GM23338 (cell line): ENCODE results near the gene TTLL5. TPM values are rescaled to one million over a fixed set of nuclear protein-coding genes. Genes with fewer than 3 reads are reported as not detected.

Experiments
- ATAC-seq: fragments of 200-7000 bp; cut with Tn5 transposase; 3 replicates; pipeline ENCODE4 v1.9.1; 2020
- DNase-seq: peaks from one replicate; pipeline ENCODE4 v3.0.0-alpha.2; 2015; ENCODE audit warnings: low spot score
- H2AFZ ChIP-seq: fragments of 200-600 bp; sonication (generic); 2 replicates; pipeline ENCODE4 v1.8.0; 2016; ENCODE audit warnings: antibody characterized with exemption, mild to moderate bottlenecking, moderate library complexity
- H3F3A ChIP-seq: fragments of 200-600 bp; sonication (generic); replicated peaks from 2 replicates; pipeline ENCODE4 v1.8.0; 2017; ENCODE audit warnings: antibody characterized with exemption, mixed run types, low read depth
- H3K27ac ChIP-seq: fragments of 200-600 bp; sonication (generic); 2 replicates; pipeline ENCODE4 v1.6.1; 2016; ENCODE audit warnings: low read depth
- H3K27me3 ChIP-seq: fragments of 200-600 bp; sonication (generic); 2 replicates; pipeline ENCODE4 v1.8.0; 2016; ENCODE audit warnings: mild to moderate bottlenecking, mixed run types, moderate library complexity; ENCODE audit not compliant: insufficient read depth
- H3K36me3 ChIP-seq: fragments of 200-600 bp; sonication (generic); 2 replicates; pipeline ENCODE4 v1.8.0; 2016; ENCODE audit warnings: mild to moderate bottlenecking; ENCODE audit not compliant: insufficient read depth
- H3K4me1 ChIP-seq: fragments of 200-600 bp; sonication (generic); 2 replicates; pipeline ENCODE4 v1.8.0; 2016; ENCODE audit warnings: mild to moderate bottlenecking, moderate library complexity; ENCODE audit not compliant: insufficient read depth
- H3K4me2 ChIP-seq: fragments of 200-600 bp; sonication (generic); 2 replicates; pipeline ENCODE4 v1.7.1; 2017; ENCODE audit warnings: mixed run types
- H3K4me3 ChIP-seq: fragments of 200-600 bp; sonication (generic); 2 replicates; pipeline ENCODE4 v1.6.1; 2016; ENCODE audit warnings: mixed run types
- H3K79me2 ChIP-seq: fragments of 200-600 bp; sonication (generic); replicated peaks from 2 replicates; pipeline ENCODE4 v1.8.0; 2017; ENCODE audit warnings: mild to moderate bottlenecking; ENCODE audit not compliant: insufficient read depth
- H3K9me2 ChIP-seq: fragments of 200-600 bp; sonication (generic); 2 replicates; pipeline ENCODE4 v1.8.0; 2017; ENCODE audit not compliant: insufficient read depth
- H4K20me1 ChIP-seq: fragments of 200-600 bp; sonication (generic); replicated peaks from 2 replicates; pipeline ENCODE4 v1.8.0; 2017; ENCODE audit warnings: mild to moderate bottlenecking; ENCODE audit not compliant: insufficient read depth
- H3K27ac Mint-ChIP-seq: 2 replicates; pipeline ENCODE4 v1.8.0; 2020; ENCODE audit warnings: inconsistent platforms, mild to moderate bottlenecking, moderate library complexity, mixed read lengths
- H3K27me3 Mint-ChIP-seq: 3 replicates; pipeline ENCODE4 v1.8.0; 2022; ENCODE audit warnings: low read depth, mild to moderate bottlenecking, moderate library complexity, mixed read lengths, inconsistent platforms; ENCODE audit not compliant: insufficient read depth, poor library complexity
- H3K36me3 Mint-ChIP-seq: 3 replicates; pipeline ENCODE4 v1.8.0; 2021; ENCODE audit warnings: low read depth, mild to moderate bottlenecking, inconsistent platforms, moderate library complexity, mixed read lengths
- H3K4me1 Mint-ChIP-seq: 3 replicates; pipeline ENCODE4 v1.8.0; 2020; ENCODE audit warnings: mild to moderate bottlenecking, inconsistent platforms, mixed read lengths
- H3K4me3 Mint-ChIP-seq: 3 replicates; pipeline ENCODE4 v1.8.0; 2021; ENCODE audit warnings: moderate library complexity, mild to moderate bottlenecking, inconsistent platforms, mixed read lengths
- H3K9me3 Mint-ChIP-seq: 3 replicates; pipeline ENCODE4 v1.8.0; 2020; ENCODE audit warnings: moderate library complexity, mild to moderate bottlenecking, inconsistent platforms, mixed read lengths
- CREB1 ChIP-seq: fragments of 250-450 bp; sonication (Bioruptor Pico); IDR thresholded peaks from 2 replicates; pipeline ENCODE4 v1.5.0; 2020; ENCODE audit warnings: low read depth, mild to moderate bottlenecking, moderate library complexity
- CTCF ChIP-seq, 2 experiments: fragments of 200-600 bp in 1 of 2; sonication (generic) in 1 of 2; conservative IDR thresholded peaks; 2 replicates each; pipeline versions ENCODE4 v1.5.1 to v1.6.1; 2016 to 2017; ENCODE audit warnings: antibody characterized with exemption in 2 of 2, low read depth in 2 of 2, mild to moderate bottlenecking in 2 of 2, moderate library complexity in 1 of 2
- EZH2 ChIP-seq: fragments of 200-600 bp; sonication (generic); IDR thresholded peaks from one replicate; pipeline ENCODE4 v1.8.0; 2017; ENCODE audit warnings: antibody characterized with exemption, mild to moderate bottlenecking, low read depth; ENCODE audit not compliant: unreplicated experiment
- EZH2phosphoT487 ChIP-seq: fragments of 200-600 bp; sonication (generic); IDR thresholded peaks from one replicate; pipeline ENCODE4 v1.8.1; 2018; ENCODE audit warnings: antibody characterized with exemption; ENCODE audit not compliant: unreplicated experiment
- JUNB ChIP-seq: IDR thresholded peaks from one replicate; pipeline ENCODE4 v1.6.1; 2016; ENCODE audit warnings: antibody characterized with exemption; ENCODE audit not compliant: unreplicated experiment
- NANOG ChIP-seq: IDR thresholded peaks from 2 replicates; pipeline ENCODE4 v1.6.1; 2016; ENCODE audit warnings: antibody characterized with exemption, borderline replicate concordance
- POLR2AphosphoS5 ChIP-seq: IDR thresholded peaks from 2 replicates; pipeline ENCODE4 v1.6.1; 2016; ENCODE audit warnings: antibody characterized with exemption, low read depth
- STAT1 ChIP-seq: IDR thresholded peaks from one replicate; pipeline ENCODE4 v1.6.1; 2016; ENCODE audit warnings: antibody characterized with exemption; ENCODE audit not compliant: unreplicated experiment
- ZNF114 ChIP-seq: fragments of 250-450 bp; sonication (Bioruptor Pico); IDR thresholded peaks from 2 replicates; pipeline ENCODE4 v1.5.0; 2020; ENCODE audit warnings: mild to moderate bottlenecking, moderate library complexity
- ZNF331 ChIP-seq: fragments of 250-450 bp; sonication (Bioruptor Pico); IDR thresholded peaks from 2 replicates; pipeline ENCODE4 v1.5.0; 2020; ENCODE audit warnings: low read depth, mild to moderate bottlenecking, moderate library complexity
- polyA plus RNA-seq: library from polyadenylated mRNA; unstranded; fragments of >200 nt; fragmentation: Nextera tagmentation; extraction: Ambion mirVana; gene quantifications from 2 replicates; pipeline ENCODE4 v1.2.1, GENCODE V29; 2016
- total RNA-seq: library from RNA; depleted of rRNA; stranded (reverse); fragments of >200 nt; shearing (Covaris generic); gene quantifications from 2 replicates; pipeline ENCODE4 v1.2.3, GENCODE V29; 2014
- TF ChIP-seq, protein P1 (sequence below): fragments of 250-450 bp; sonication (Bioruptor Pico); IDR thresholded peaks from 2 replicates; pipeline ENCODE4 v1.5.0; 2020; ENCODE audit warnings: mild to moderate bottlenecking, moderate library complexity
- TF ChIP-seq, protein P2 (sequence below): IDR thresholded peaks from 2 replicates; pipeline ENCODE4 v1.6.1; 2016; ENCODE audit warnings: antibody characterized with exemption
- TF ChIP-seq, protein P3 (sequence below): IDR thresholded peaks from one replicate; pipeline ENCODE4 v1.6.1; 2018; ENCODE audit warnings: antibody characterized with exemption; ENCODE audit not compliant: unreplicated experiment

TTLL5 gene
- total and polyA plus RNA-seq, 2 experiments from 2014 or later: 33.5 to 35.4 TPM

- ATAC-seq: no peak
- H3K4me1 ChIP-seq: no peaks in the 10 kb centered on the region
Measured at GRCh38 chr14:75934998-75935628, 274.1 kb downstream of the TTLL5 start.

More at GRCh38 chr14:75934998-75935628, 274.1 kb downstream of the TTLL5 start:
- H3K79me2 ChIP-seq: no peaks in the 10 kb centered on the region
- H3K9me2 ChIP-seq: no peaks in the 10 kb centered on the region
- Mint-ChIP-seq H3K4me3 (no peak overlapping the region), H3K27me3 (no peaks in the 10 kb centered on the region), H3K9me3 (no peaks in the 10 kb centered on the region), H3K4me1 (peaks cover 4% of the 10 kb centered on the region; the same call in 2 of the 3 replicates), H3K36me3 (no peaks in the 10 kb centered on the region), H3K27ac (no peak overlapping the region)
- H3K4me3 ChIP-seq: no peak overlapping the region
- no peaks in the 10 kb centered on the region for H3K27me3 ChIP-seq
- no peak overlapping the region for H2AFZ ChIP-seq
- H3K27ac ChIP-seq: no peak overlapping the region
- DNase-seq: no peak
- no peaks in the 10 kb centered on the region for H3F3A ChIP-seq
- no peaks in the 10 kb centered on the region for H3K36me3 ChIP-seq
- H3K4me2 ChIP-seq: no peak overlapping the region
- H4K20me1 ChIP-seq: no peaks in the 10 kb centered on the region
- TF ChIP-seq EZH2 (no peak), STAT1 (no peak), JUNB (no peak), NANOG (no peak), POLR2AphosphoS5 (no peak), ZNF114 (CRISPR knock-in tag) (no peak), CREB1 (CRISPR knock-in tag) (no peak), ZNF331 (CRISPR knock-in tag) (no peak), CTCF (conservative IDR thresholded peaks at IDR 0.05; ENCODE audit: low read depth in 2 of 2) (no peak), EZH2phosphoT487 (no peak)
- TF ChIP-seq, protein P1, sequence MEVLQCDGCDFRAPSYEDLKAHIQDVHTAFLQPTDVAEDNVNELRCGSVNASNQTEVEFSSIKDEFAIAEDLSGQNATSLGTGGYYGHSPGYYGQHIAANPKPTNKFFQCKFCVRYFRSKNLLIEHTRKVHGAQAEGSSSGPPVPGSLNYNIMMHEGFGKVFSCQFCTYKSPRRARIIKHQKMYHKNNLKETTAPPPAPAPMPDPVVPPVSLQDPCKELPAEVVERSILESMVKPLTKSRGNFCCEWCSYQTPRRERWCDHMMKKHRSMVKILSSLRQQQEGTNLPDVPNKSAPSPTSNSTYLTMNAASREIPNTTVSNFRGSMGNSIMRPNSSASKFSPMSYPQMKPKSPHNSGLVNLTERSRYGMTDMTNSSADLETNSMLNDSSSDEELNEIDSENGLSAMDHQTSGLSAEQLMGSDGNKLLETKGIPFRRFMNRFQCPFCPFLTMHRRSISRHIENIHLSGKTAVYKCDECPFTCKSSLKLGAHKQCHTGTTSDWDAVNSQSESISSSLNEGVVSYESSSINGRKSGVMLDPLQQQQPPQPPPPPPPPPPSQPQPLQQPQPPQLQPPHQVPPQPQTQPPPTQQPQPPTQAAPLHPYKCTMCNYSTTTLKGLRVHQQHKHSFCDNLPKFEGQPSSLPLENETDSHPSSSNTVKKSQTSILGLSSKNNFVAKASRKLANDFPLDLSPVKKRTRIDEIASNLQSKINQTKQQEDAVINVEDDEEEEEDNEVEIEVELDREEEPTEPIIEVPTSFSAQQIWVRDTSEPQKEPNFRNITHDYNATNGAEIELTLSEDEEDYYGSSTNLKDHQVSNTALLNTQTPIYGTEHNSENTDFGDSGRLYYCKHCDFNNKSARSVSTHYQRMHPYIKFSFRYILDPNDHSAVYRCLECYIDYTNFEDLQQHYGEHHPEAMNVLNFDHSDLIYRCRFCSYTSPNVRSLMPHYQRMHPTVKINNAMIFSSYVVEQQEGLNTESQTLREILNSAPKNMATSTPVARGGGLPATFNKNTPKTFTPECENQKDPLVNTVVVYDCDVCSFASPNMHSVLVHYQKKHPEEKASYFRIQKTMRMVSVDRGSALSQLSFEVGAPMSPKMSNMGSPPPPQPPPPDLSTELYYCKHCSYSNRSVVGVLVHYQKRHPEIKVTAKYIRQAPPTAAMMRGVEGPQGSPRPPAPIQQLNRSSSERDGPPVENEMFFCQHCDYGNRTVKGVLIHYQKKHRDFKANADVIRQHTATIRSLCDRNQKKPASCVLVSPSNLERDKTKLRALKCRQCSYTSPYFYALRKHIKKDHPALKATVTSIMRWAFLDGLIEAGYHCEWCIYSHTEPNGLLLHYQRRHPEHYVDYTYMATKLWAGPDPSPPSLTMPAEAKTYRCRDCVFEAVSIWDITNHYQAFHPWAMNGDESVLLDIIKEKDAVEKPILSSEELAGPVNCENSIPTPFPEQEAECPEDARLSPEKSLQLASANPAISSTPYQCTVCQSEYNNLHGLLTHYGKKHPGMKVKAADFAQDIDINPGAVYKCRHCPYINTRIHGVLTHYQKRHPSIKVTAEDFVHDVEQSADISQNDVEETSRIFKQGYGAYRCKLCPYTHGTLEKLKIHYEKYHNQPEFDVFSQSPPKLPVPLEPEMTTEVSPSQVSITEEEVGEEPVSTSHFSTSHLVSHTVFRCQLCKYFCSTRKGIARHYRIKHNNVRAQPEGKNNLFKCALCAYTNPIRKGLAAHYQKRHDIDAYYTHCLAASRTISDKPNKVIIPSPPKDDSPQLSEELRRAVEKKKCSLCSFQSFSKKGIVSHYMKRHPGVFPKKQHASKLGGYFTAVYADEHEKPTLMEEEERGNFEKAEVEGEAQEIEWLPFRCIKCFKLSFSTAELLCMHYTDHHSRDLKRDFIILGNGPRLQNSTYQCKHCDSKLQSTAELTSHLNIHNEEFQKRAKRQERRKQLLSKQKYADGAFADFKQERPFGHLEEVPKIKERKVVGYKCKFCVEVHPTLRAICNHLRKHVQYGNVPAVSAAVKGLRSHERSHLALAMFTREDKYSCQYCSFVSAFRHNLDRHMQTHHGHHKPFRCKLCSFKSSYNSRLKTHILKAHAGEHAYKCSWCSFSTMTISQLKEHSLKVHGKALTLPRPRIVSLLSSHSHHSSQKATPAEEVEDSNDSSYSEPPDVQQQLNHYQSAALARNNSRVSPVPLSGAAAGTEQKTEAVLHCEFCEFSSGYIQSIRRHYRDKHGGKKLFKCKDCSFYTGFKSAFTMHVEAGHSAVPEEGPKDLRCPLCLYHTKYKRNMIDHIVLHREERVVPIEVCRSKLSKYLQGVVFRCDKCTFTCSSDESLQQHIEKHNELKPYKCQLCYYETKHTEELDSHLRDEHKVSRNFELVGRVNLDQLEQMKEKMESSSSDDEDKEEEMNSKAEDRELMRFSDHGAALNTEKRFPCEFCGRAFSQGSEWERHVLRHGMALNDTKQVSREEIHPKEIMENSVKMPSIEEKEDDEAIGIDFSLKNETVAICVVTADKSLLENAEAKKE: no peak
- TF ChIP-seq, protein P2, sequence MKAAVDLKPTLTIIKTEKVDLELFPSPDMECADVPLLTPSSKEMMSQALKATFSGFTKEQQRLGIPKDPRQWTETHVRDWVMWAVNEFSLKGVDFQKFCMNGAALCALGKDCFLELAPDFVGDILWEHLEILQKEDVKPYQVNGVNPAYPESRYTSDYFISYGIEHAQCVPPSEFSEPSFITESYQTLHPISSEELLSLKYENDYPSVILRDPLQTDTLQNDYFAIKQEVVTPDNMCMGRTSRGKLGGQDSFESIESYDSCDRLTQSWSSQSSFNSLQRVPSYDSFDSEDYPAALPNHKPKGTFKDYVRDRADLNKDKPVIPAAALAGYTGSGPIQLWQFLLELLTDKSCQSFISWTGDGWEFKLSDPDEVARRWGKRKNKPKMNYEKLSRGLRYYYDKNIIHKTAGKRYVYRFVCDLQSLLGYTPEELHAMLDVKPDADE: no peak
- TF ChIP-seq, protein P3, sequence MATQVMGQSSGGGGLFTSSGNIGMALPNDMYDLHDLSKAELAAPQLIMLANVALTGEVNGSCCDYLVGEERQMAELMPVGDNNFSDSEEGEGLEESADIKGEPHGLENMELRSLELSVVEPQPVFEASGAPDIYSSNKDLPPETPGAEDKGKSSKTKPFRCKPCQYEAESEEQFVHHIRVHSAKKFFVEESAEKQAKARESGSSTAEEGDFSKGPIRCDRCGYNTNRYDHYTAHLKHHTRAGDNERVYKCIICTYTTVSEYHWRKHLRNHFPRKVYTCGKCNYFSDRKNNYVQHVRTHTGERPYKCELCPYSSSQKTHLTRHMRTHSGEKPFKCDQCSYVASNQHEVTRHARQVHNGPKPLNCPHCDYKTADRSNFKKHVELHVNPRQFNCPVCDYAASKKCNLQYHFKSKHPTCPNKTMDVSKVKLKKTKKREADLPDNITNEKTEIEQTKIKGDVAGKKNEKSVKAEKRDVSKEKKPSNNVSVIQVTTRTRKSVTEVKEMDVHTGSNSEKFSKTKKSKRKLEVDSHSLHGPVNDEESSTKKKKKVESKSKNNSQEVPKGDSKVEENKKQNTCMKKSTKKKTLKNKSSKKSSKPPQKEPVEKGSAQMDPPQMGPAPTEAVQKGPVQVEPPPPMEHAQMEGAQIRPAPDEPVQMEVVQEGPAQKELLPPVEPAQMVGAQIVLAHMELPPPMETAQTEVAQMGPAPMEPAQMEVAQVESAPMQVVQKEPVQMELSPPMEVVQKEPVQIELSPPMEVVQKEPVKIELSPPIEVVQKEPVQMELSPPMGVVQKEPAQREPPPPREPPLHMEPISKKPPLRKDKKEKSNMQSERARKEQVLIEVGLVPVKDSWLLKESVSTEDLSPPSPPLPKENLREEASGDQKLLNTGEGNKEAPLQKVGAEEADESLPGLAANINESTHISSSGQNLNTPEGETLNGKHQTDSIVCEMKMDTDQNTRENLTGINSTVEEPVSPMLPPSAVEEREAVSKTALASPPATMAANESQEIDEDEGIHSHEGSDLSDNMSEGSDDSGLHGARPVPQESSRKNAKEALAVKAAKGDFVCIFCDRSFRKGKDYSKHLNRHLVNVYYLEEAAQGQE: no peak
